ENCODE measurements around the gene SPATA2L. TPM values are rescaled to one million over a fixed set of nuclear protein-coding genes. Genes with fewer than 3 reads are reported as not detected.
"Not testable (repeated sequence)": the region's sequence is repeated elsewhere in the genome, so short reads cannot be mapped to it uniquely, and the experiment has no call there.

SPATA2L gene
- total RNA-seq, 1 experiment from 2014 or later = 12.7 TPM

GRCh38 chr16:89700100-89700648 is 1.3 kb downstream of the SPATA2L start:
- Histone ChIP-seq H3K36me3 (ENCODE audit: control insufficient read depth, insufficient read depth, low read length) (no peaks in the 10 kb centered on the region; the same call in 1 of the 2 replicates), H3K9me3 (ENCODE audit: control insufficient read depth, insufficient read depth, low read depth, low read length) (no peaks in the 10 kb centered on the region), H3K4me1 (ENCODE audit: control insufficient read depth, insufficient read depth, low read length) (peaks cover 4% of the 10 kb centered on the region; the same call in 1 of the 2 replicates), H3K27ac (ENCODE audit: low read length) (peak overlapping the region; percentile 72), H3K4me3 (ENCODE audit: low read depth in 2 of 2, low read length in 2 of 2) (peak overlapping the region; percentile 58 to 63), H3K27me3 (ENCODE audit: control insufficient read depth, insufficient read depth, low read length) (no peaks in the 10 kb centered on the region)
- intact Hi-C loops (cut with micrococcal nuclease; ENCODE audit: unreplicated experiment) (no loop called here), in situ Hi-C loops (cut with HindIII; ENCODE audit: low pct_unique_long_range_greater_than_20kb, low sequenced_read_pairs) (no loop called here)
- no TSS peak for BruUV-seq (replicated peaks)
- ChIA-PET POLR2A (no interaction called here), CTCF (interaction anchor here (0.5 kb wide), 1 partner anchor 43 kb away, joined by 8 read pairs; no protein-coding TSS in a partner anchor)
- peak; percentile 73 for DNase-seq (ENCODE audit: low read depth, low spot score)
- peak; percentile 75 for ATAC-seq
- TF ChIP-seq POLR2AphosphoS5 (IDR thresholded peaks at IDR 0.05; ENCODE audit: low read depth, low read length) = no peak
- no peak for TF ChIP-seq REST (IDR thresholded peaks at IDR 0.05; ENCODE audit: insufficient read depth in 1 of 2, low read depth in 2 of 2, low read length in 1 of 2)
- 0 out of 2 replicates have a peak, but pooled peaks have one; percentile 45 for TF ChIP-seq SIN3A (IDR thresholded peaks at IDR 0.05; ENCODE audit: borderline replicate concordance, insufficient read depth, low read depth, low read length)
- TF ChIP-seq CTCF (IDR thresholded peaks at IDR 0.05) = peak; percentile 85
- TF ChIP-seq TCF7L2 (IDR thresholded peaks at IDR 0.05; ENCODE audit: low read depth, low read length) = no peak

GRCh38 chr16:89699629-89700099 is 1.8 kb downstream of the SPATA2L start:
- Histone ChIP-seq H3K27ac (ENCODE audit: low read length) (peak overlapping the region; percentile 72; the same call in 1 of the 2 replicates), H3K4me3 (ENCODE audit: low read depth in 2 of 2, low read length in 2 of 2) (peak overlapping the region; percentile 38 to 58)
- not testable (repeated sequence) for BruUV-seq (replicated peaks)

GRCh38 chr16:89698717-89699116 is 2.8 kb downstream of the SPATA2L start:
- H3K4me3 ChIP-seq (ENCODE audit: low read depth in 2 of 2, low read length in 2 of 2); intact Hi-C loops (cut with micrococcal nuclease; ENCODE audit: unreplicated experiment); H3K9me3 ChIP-seq (ENCODE audit: control insufficient read depth, insufficient read depth, low read depth, low read length); BruUV-seq (replicated peaks); H3K4me1 ChIP-seq (ENCODE audit: control insufficient read depth, insufficient read depth, low read length); H3K36me3 ChIP-seq (ENCODE audit: control insufficient read depth, insufficient read depth, low read length); ATAC-seq; H3K27ac ChIP-seq (ENCODE audit: low read length); H3K27me3 ChIP-seq (ENCODE audit: control insufficient read depth, insufficient read depth, low read length); in situ Hi-C loops (cut with HindIII; ENCODE audit: low pct_unique_long_range_greater_than_20kb, low sequenced_read_pairs); POLR2A ChIA-PET; CTCF ChIA-PET; DNase-seq (ENCODE audit: low read depth, low spot score): not testable (repeated sequence)

More at GRCh38 chr16:89699629-89700099, 1.8 kb downstream of the SPATA2L start:
- H3K4me1 ChIP-seq (ENCODE audit: control insufficient read depth, insufficient read depth, low read length); DNase-seq (ENCODE audit: low read depth, low spot score); H3K27me3 ChIP-seq (ENCODE audit: control insufficient read depth, insufficient read depth, low read length); POLR2A ChIA-PET; H3K9me3 ChIP-seq (ENCODE audit: control insufficient read depth, insufficient read depth, low read depth, low read length); in situ Hi-C loops (cut with HindIII; ENCODE audit: low pct_unique_long_range_greater_than_20kb, low sequenced_read_pairs); intact Hi-C loops (cut with micrococcal nuclease; ENCODE audit: unreplicated experiment); H3K36me3 ChIP-seq (ENCODE audit: control insufficient read depth, insufficient read depth, low read length): not testable (repeated sequence)
- CTCF ChIA-PET = interaction anchor here (0.5 kb wide), 1 partner anchor 43 kb away, joined by 8 read pairs; no protein-coding TSS in a partner anchor
- ATAC-seq = peak; percentile 2

All from Panc1 (cell line).